Fibroblast of skin of right biceps (primary cell): ENCODE measurements around the gene BRINP2.

Experiments used
- DNase-seq: peaks from one replicate; pipeline ENCODE4 v3.0.0-alpha.2; 2013

Gene BRINP2

DNA sequence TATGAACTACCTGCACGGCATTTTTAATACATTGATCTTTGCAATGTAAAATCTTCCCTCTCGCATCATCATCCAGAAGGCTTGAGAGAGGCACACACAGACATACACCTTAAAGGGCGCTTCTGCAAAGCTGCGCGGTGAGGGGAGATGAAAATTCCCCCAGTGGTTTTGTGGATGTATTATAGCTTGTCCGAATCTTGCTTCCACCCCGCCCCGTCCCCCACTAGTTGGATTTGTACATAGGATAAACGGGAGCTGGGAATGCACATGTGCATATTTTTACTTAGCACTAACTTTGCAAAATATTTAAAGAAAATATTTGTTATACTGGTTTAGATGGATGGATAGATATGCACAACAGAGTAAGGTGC lies 5.7 kb upstream of the BRINP2 start:
- no peak for DNase-seq

DNA sequence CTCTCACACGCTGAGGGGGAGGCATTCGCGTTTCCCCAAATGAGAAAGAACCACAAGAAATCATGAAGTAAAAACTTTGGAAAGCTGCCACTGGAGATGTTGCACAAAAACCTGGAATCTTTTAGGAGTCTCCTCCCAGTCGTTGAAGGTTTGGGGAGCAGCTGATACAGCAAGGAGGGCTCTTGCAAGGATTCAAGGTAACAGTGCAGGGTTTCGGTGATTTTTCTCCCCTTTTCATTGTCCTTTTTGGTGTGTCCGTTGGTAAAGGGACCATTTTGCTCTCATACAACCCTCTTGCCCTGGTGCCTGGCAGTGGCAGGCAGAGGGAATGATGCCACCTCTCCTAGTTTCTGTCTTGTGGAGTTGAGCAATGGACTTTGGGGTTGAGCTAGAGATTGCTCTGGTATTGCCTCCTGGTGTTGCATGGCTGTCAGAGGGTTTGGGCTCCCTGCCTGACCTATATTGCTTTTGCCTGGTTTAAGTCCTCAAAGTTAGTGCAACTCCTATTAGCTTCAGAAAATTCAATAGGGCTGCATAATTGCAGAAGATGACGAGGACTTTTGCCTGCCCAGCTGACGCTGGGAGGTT lies 872 bp downstream of the BRINP2 start:
- no peak for DNase-seq

- no peak for DNase-seq
Measured at GRCh38 chr1:177172272-177172671, 1.5 kb downstream of the BRINP2 start.

- DNase-seq, result no peak
Measured at GRCh38 chr1:177172866-177173265, 2.1 kb downstream of the BRINP2 start.

DNA sequence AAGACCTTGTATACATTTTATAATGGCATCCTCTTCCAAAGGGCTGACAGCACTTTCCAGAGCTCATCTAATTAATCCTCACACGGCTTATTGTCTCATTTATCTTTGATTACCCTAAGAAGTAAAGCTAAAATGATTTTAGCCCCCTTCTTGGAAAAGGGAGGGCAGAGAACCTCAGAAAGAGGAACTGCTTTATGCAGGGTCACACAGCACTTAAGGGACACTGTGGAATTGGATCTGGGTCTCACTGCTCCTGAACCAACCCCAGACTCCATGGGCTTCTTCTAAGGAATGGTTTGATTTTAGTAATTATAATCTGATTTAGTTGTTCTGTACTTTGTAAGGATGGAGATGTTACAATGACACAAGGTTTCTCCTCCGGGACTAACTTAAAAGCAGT lies 3.2 kb downstream of the BRINP2 start:
- no peak for DNase-seq

DNA sequence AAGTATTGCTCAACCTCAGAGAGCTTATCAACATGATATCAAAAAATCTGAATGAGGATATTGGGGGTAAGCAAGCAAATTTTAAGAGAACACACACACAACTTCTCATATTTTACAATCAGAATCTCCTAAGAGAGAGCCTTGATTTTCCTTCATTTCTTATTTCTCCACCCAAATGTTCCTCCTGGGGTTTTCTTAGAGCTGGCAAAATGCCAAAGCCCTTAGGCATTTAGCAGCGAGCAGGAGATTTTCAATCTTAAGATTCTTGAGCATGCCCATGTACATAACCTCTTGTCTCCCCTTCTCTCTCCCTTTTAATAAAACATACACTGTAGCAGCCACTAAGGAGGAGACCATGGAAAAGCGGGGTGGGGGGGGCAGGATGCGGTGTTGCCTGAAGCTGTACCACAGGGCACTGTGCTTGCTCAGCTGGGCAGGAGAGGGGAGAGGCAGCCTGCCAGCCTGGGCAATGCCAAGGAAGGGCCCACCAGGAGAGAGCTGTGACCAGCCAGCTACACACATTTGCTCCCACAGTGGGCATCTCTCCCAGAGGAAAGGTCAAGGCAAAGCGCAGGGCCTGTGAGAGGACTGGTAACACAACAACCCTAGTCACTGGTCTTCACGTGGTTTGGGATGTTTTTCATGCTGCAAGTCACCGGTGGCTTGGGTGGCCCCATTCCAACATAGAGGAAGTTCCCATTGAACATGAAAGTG lies 4.3 kb downstream of the BRINP2 start:
- no peak for DNase-seq

DNA sequence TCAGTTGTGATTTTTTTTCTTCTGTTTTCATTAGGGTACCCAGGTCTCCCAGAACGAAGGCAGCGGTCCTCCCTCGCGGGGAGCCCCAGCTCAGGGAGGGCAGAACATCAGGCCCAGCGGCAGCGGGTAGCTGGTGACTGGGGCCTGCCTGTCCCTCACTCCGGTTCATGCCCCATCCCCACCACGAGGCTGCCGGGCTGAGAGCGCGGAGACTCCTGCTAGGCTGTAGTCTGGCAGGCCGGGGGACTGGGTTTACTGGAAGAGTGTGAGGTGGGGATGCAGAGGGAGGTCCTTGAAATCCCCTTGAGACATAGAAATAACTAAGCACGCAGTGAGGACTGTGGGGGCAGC lies 10.5 kb downstream of the BRINP2 start:
- no peak for DNase-seq

GRCh38 chr1:177181631-177182291 lies 11.0 kb downstream of the BRINP2 start:
- DNase-seq, result peak; percentile 46

DNA sequence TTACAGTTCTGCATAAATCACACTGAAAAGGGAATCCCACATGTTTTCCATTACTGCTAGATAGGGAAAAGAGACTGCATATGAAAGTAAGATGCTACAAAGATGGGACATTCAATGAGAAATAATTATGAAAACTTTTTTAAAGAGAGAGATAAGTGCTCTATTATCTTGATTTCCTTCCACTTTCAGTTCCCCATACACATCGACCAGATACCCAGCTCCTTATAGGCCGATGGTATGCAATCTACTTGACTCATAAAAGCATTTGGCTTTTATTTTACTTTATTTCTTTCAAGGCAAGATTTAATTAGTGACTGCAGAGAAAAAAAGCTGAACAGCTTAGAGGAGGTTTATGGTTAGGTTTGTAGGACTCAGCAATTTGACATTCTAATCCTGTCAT lies 13.1 kb downstream of the BRINP2 start:
- no peak for DNase-seq

DNA sequence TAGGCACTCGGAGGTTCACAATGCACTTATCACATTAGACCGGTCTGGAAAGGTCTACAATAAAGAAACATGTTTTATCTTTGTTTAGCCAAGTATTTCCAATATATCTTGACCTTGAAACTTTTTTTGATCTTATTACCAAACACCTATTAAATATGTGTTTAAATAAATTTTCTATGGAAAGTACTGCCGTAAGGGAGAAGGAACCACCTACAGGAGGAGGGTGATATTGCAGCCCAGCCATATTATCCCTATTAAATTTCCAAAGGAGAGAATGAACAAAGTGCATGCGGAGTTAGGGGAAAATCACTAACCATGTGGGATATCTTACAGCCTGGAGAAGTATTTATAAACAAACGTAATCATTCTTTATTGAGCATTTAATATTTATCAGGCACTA lies 14.5 kb downstream of the BRINP2 start:
- no peak for DNase-seq

DNA sequence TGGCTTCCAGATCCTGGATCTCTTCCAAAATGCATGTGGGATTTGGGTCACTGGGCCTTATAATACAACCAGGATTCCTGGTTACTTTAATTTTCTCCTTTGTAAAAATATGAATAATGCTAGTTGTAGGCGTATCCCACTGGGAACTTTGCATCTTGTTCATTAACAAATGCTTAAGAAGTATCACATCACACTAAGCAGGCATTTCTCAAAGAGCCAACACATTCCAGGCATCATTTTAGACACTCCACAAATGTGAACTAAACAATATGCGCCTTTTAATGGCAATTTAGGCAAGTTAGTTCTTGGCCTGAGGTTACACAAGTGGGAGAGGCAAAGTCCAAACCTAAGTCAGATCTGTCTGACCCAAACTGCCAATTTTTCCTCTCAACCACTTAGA lies 15.9 kb downstream of the BRINP2 start:
- DNase-seq, result no peak

GRCh38 chr1:177190308-177190970 lies 19.7 kb downstream of the BRINP2 start:
- DNase-seq, result peak; percentile 20

GRCh38 chr1:177198243-177198642 lies 27.5 kb downstream of the BRINP2 start:
- DNase-seq, result no peak

GRCh38 chr1:177200290-177200689 lies 29.5 kb downstream of the BRINP2 start:
- no peak for DNase-seq

DNA sequence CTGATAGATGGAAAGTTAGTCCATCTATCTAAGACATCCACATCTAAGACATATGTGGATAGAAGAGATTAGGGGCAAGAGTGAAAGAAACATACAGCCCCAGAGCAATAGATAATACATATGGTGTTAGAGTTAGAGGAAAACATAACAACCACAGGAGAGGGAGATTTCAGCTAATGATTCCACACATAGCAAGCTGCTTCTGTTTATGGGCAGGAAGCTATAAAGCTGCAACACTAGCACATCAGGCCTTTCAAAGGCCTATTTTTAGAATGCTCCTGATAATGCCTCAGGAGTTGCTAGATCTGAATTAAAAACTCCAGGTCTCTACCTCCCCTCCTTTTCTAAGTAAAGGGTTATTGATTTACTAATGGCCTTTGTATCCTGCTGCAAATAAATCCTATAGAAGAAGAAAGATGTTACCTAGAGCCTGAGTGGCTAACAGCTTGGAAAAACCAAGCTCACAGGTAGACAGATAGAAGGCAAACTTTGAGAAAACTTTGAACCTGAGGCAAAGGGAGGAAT lies 36.1 kb downstream of the BRINP2 start:
- DNase-seq, result peak; percentile 36

GRCh38 chr1:177208920-177209319 lies 38.2 kb downstream of the BRINP2 start:
- no peak for DNase-seq

GRCh38 chr1:177209357-177209756 lies 38.6 kb downstream of the BRINP2 start:
- DNase-seq, result peak; percentile 99

DNA sequence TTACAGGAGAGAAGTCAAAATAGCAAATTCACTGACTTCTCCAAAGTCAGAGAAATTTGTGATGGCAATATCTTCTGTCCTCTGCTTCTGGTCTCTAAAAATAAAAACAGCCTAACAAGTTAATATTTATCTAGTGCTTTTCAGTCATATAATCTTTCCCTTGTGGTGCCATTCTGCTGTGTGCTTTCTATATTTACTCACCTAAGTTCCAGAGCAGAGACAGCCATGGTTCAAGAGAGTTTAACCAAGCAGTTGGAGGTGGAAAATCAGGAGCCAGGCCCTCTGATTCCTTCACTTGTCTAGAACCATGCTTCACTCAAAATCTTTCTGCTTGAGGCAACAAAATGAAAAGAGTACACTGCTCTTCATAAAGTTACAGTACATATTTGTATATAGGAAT lies 39.3 kb downstream of the BRINP2 start:
- no peak for DNase-seq

- DNase-seq, result no peak
Measured at GRCh38 chr1:177211231-177211630, 40.5 kb downstream of the BRINP2 start.

DNA sequence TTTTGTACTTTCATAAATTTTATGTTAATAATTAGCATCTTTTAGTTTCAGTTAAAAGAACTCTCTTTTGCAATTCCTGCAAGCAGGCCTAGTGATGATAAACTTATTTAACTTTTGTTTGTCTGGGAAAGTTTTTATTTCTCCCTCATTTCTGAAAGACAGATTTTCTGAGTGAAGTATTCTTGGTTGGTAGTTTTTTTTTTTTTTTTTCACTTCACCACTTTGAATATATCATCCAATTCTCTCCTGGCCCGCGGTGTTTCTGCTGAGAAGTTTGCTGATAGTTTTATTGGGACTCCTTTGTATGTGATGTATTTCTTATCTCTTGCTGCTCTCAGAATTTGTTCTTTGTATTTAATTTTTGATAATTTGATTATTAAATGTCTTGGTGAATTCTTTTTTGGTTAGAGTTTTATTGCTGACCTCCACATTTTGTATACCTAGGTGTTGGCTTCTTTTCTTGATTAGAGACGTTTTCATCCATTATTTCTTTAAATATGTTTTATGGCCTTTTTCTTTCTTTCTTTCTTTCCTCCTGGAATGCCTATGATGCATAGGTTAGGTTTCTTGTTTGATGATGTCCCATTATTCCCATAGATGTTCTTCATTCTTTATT lies 45.9 kb downstream of the BRINP2 start:
- DNase-seq, result no peak

DNA sequence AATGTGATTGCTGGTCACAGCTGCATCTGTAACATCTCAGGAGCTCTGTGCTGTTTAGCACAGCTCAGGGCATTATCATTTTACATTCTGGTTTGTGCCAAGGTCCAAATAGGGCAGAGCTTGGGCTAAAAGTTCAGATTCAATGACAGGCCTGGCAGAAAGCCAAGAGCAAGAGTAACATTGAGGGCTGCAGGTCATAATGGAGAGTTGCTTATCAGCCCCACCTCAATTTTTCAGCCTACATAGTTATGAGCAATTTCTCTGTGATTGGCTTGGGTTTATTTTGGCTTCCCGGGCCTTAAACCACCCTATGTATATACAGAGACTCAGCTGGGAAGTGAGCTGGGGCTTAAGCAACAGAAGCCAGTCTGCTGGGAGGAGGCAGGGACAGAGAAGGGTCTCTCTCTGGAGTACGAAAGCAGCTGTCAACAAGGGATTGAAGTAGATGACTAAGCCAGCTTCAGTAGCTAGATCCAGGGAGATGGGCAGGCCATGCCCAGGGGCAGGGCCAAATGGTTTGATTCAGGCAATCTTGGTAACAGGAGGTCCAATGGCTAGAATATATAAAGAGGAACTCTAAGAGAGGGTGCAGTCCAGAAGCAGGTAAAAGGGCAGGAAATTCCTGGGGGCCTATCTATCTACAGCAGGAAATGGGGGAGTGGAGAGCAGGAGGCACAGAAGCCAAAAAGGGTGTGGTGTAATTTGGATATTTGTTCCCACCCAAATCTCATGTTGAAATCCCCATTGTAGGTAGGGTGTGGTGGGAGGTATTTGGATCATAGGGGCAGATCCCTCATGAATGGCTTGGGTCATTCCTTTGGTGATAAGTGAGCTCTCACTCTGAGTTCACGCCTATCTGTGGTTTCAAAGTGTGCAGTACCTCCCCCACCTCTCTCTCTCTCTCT lies 49.0 kb downstream of the BRINP2 start:
- peak; percentile 22 for DNase-seq

GRCh38 chr1:177223359-177223758 lies 52.6 kb downstream of the BRINP2 start:
- DNase-seq, result no peak
